HG03439 (cell line): ENCODE measurements around the gene IRF1.
"Not testable (repeated sequence)": the region's sequence is repeated elsewhere in the genome, so short reads cannot be mapped to it uniquely, and the experiment has no call there.

Source experiments
- ATAC-seq: cut with Tn5 transposase; IDR thresholded peaks from one replicate; pipeline ENCODE4 v1.9.1; 2021; ENCODE audit warnings: mild to moderate bottlenecking, moderate library complexity; ENCODE audit not compliant: unreplicated experiment

Gene IRF1

GRCh38 chr5:132445930-132446329, 44.6 kb downstream of the IRF1 start:
- ATAC-seq, result no peak

GRCh38 chr5:132445640-132445923, 45.0 kb downstream of the IRF1 start:
- ATAC-seq, result no peak

GRCh38 chr5:132444841-132445639, 45.5 kb downstream of the IRF1 start:
- ATAC-seq, result no peak

- no peak for ATAC-seq
Measured at GRCh38 chr5:132444061-132444460, 46.5 kb downstream of the IRF1 start.

GRCh38 chr5:132439521-132440089, 51.0 kb downstream of the IRF1 start:
- ATAC-seq, result no peak

- no peak for ATAC-seq
Measured at GRCh38 chr5:132438917-132439316, 51.7 kb downstream of the IRF1 start.

GRCh38 chr5:132438267-132438645, 52.3 kb downstream of the IRF1 start:
- not testable (repeated sequence) for ATAC-seq

GRCh38 chr5:132437604-132438266, 52.8 kb downstream of the IRF1 start:
- peak; percentile 80 for ATAC-seq

- ATAC-seq, result no peak
Measured at GRCh38 chr5:132436936-132437335, 53.6 kb downstream of the IRF1 start.

- no peak for ATAC-seq
Measured at GRCh38 chr5:132435886-132436285, 54.7 kb downstream of the IRF1 start.

- no peak for ATAC-seq
Measured at GRCh38 chr5:132435447-132435846, 55.1 kb downstream of the IRF1 start.

- ATAC-seq, result no peak
Measured at GRCh38 chr5:132434416-132435286, 55.9 kb downstream of the IRF1 start.

- no peak for ATAC-seq
Measured at GRCh38 chr5:132433141-132433540, 57.4 kb downstream of the IRF1 start.

- ATAC-seq, result no peak
Measured at GRCh38 chr5:132431632-132432031, 58.9 kb downstream of the IRF1 start.
